ENCODE results near the gene SYNPO2L.
"Not testable (repeated sequence)": the region's sequence is repeated elsewhere in the genome, so short reads cannot be mapped to it uniquely, and the experiment has no call there.

GRCh38 chr10:73689596-73689995, 33.8 kb upstream of the SYNPO2L start:
- TF ChIP-seq, protein P1, sequence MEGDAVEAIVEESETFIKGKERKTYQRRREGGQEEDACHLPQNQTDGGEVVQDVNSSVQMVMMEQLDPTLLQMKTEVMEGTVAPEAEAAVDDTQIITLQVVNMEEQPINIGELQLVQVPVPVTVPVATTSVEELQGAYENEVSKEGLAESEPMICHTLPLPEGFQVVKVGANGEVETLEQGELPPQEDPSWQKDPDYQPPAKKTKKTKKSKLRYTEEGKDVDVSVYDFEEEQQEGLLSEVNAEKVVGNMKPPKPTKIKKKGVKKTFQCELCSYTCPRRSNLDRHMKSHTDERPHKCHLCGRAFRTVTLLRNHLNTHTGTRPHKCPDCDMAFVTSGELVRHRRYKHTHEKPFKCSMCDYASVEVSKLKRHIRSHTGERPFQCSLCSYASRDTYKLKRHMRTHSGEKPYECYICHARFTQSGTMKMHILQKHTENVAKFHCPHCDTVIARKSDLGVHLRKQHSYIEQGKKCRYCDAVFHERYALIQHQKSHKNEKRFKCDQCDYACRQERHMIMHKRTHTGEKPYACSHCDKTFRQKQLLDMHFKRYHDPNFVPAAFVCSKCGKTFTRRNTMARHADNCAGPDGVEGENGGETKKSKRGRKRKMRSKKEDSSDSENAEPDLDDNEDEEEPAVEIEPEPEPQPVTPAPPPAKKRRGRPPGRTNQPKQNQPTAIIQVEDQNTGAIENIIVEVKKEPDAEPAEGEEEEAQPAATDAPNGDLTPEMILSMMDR (IDR thresholded peaks at IDR 0.05): not testable (repeated sequence)
- TF ChIP-seq POLR2A (IDR thresholded peaks at IDR 0.05): not testable (repeated sequence)

All from Peyer's patch (tissue), 4 donors.